IMR-90 (cell line): Measurements from ENCODE around the gene DPRX. TPM values are rescaled to one million over a fixed set of nuclear protein-coding genes. Genes with fewer than 3 reads are reported as not detected.

Source experiments
- ATAC-seq: fragments of 200-7000 bp; cut with Tn5 transposase; 2 replicates; pipeline ENCODE4 v1.9.1; 2020; ENCODE audit warnings: low read depth, mild to moderate bottlenecking, moderate library complexity
- BruUV-seq: library from RNA; stranded (reverse); fragments of 400-500 nt; replicated peaks from 2 replicates; lab custom pipeline; 2021; lab: Mats Ljungman, UMichigan
- CTCF ChIA-PET: fragments of 300-600 bp; formaldehyde crosslinking; extraction: SDS; loops from one replicate; lab custom pipeline; 2021; ENCODE audit warnings: antibody characterized with exemption; lab: Yijun Ruan, JAX
- POLR2A ChIA-PET: fragments of 300-600 bp; sonication (Branson Sonifier 250); formaldehyde crosslinking; loops from one replicate; lab custom pipeline; 2022; ENCODE audit warnings: antibody characterized with exemption; ENCODE audit not compliant: unreplicated experiment; lab: Charles Lee
- DNase-seq: peaks from one replicate; pipeline ENCODE4 v3.0.0; 2013
- H2AFZ ChIP-seq: replicated peaks from 2 replicates; pipeline ENCODE3; 2013; ENCODE audit warnings: low read length, mild to moderate bottlenecking; ENCODE audit not compliant: poor library complexity
- H2AK5ac ChIP-seq: 2 replicates; pipeline ENCODE4 v1.6.1; 2013; ENCODE audit warnings: low read depth, low read length, inconsistent platforms
- H2AK9ac ChIP-seq: replicated peaks from 2 replicates; pipeline ENCODE3; 2013; ENCODE audit warnings: mild to moderate bottlenecking, low read depth, low read length, moderate library complexity; ENCODE audit not compliant: poor library complexity
- H2BK120ac ChIP-seq: 2 replicates; pipeline ENCODE4 v1.6.1; 2013; ENCODE audit warnings: low read depth, low read length, inconsistent platforms
- H2BK15ac ChIP-seq: 3 replicates; pipeline ENCODE4 v1.6.1; 2013; ENCODE audit warnings: low read depth, low read length, inconsistent platforms
- H2BK20ac ChIP-seq: 2 replicates; pipeline ENCODE4 v1.6.1; 2013; ENCODE audit warnings: low read depth, mild to moderate bottlenecking, inconsistent platforms, low read length, moderate library complexity
- H2BK5ac ChIP-seq: 2 replicates; pipeline ENCODE4 v1.6.1; 2013; ENCODE audit warnings: mild to moderate bottlenecking, low read depth, low read length, inconsistent platforms; ENCODE audit not compliant: poor library complexity, severe bottlenecking
- H3K14ac ChIP-seq: replicated peaks from 2 replicates; pipeline ENCODE4 v1.6.1; 2013; ENCODE audit warnings: low read depth, low read length, inconsistent platforms
- H3K18ac ChIP-seq: 2 replicates; pipeline ENCODE4 v1.6.1; 2013; ENCODE audit warnings: low read depth, low read length, control low read depth
- H3K23ac ChIP-seq: 2 replicates; pipeline ENCODE4 v1.6.1; 2013; ENCODE audit warnings: low read depth, low read length, inconsistent platforms
- H3K27ac ChIP-seq: 2 replicates; pipeline ENCODE4 v1.5.1; 2013; ENCODE audit warnings: mild to moderate bottlenecking, control low read depth, low read length; ENCODE audit not compliant: insufficient read depth
- H3K27me3 ChIP-seq: 2 replicates; pipeline ENCODE4 v1.6.1; 2013; ENCODE audit warnings: low read length; ENCODE audit not compliant: control insufficient read depth, insufficient read depth
- H3K36me3 ChIP-seq: 2 replicates; pipeline ENCODE4 v1.6.1; 2013; ENCODE audit warnings: low read length, mixed read lengths; ENCODE audit not compliant: control insufficient read depth, insufficient read depth
- H3K4ac ChIP-seq: 2 replicates; pipeline ENCODE4 v1.6.1; 2013; ENCODE audit warnings: low read depth, low read length, inconsistent platforms
- H3K4me1 ChIP-seq: 2 replicates; pipeline ENCODE4 v1.6.1; 2013; ENCODE audit warnings: low read length, mixed read lengths; ENCODE audit not compliant: control insufficient read depth, insufficient read depth
- H3K4me2 ChIP-seq: 2 replicates; pipeline ENCODE4 v1.6.1; 2013; ENCODE audit warnings: low read depth, mild to moderate bottlenecking, control low read depth, low read length, moderate library complexity
- H3K4me3 ChIP-seq: 2 replicates; pipeline ENCODE4 v1.5.1; 2013; ENCODE audit warnings: low read depth, mild to moderate bottlenecking, control low read depth, low read length, moderate library complexity; ENCODE audit not compliant: insufficient read depth
- H3K56ac ChIP-seq: 2 replicates; pipeline ENCODE4 v1.6.1; 2013; ENCODE audit warnings: low read length, inconsistent platforms; ENCODE audit not compliant: insufficient read depth; ENCODE audit errors: extremely low read depth
- H3K79me1 ChIP-seq, 2 experiments: 2 replicates each; pipeline ENCODE4 v1.6.1; 2013; ENCODE audit warnings: low read length in 2 of 2, inconsistent platforms in 1 of 2, low read depth in 1 of 2
- H3K9ac ChIP-seq: 2 replicates; pipeline ENCODE4 v1.6.1; 2013; ENCODE audit warnings: low read depth, low read length, control low read depth
- H3K9me1 ChIP-seq: 2 replicates; pipeline ENCODE4 v1.6.1; 2013; ENCODE audit warnings: low read length, inconsistent platforms; ENCODE audit not compliant: insufficient read depth
- H3K9me3 ChIP-seq: 2 replicates; pipeline ENCODE4 v1.6.1; 2013; ENCODE audit warnings: low read length; ENCODE audit not compliant: control insufficient read depth, insufficient read depth
- H4K20me1 ChIP-seq: 2 replicates; pipeline ENCODE4 v1.6.1; 2013; ENCODE audit warnings: low read length, inconsistent platforms; ENCODE audit not compliant: insufficient read depth
- H4K5ac ChIP-seq: 2 replicates; pipeline ENCODE4 v1.6.1; 2013; ENCODE audit warnings: mild to moderate bottlenecking, low read depth, low read length, control low read depth
- H4K8ac ChIP-seq, 2 experiments: 2 replicates each; pipeline ENCODE4 v1.6.1; 2013; ENCODE audit warnings: low read depth in 2 of 2, low read length in 2 of 2, control low read depth in 1 of 2, inconsistent platforms in 1 of 2
- H4K91ac ChIP-seq: 2 replicates; pipeline ENCODE4 v1.6.1; 2013; ENCODE audit warnings: low read depth, low read length, inconsistent platforms; ENCODE audit not compliant: insufficient read depth
- BHLHE40 ChIP-seq: fragments of 150-350 bp; IDR thresholded peaks from 2 replicates; pipeline ENCODE4 v1.6.1; 2016; ENCODE audit warnings: mild to moderate bottlenecking, low read depth, low read length
- CEBPB ChIP-seq: IDR thresholded peaks from 2 replicates; pipeline ENCODE4 v1.6.1; 2012; ENCODE audit warnings: low read depth, low read length, improper control_type of control experiment
- CHD1 ChIP-seq: IDR thresholded peaks from 2 replicates; pipeline ENCODE4 v1.6.1; 2012; ENCODE audit warnings: low read depth, low read length, improper control_type of control experiment
- CTCF ChIP-seq: conservative IDR thresholded peaks from 2 replicates; pipeline ENCODE4 v1.5.1; 2012; ENCODE audit warnings: mild to moderate bottlenecking, low read depth, low read length, improper control_type of control experiment
- ELK1 ChIP-seq: fragments of 150-350 bp; IDR thresholded peaks from 2 replicates; pipeline ENCODE4 v1.6.1; 2016; ENCODE audit warnings: low read depth, mild to moderate bottlenecking, low read length, moderate library complexity, borderline replicate concordance
- FOS ChIP-seq: fragments of 150-350 bp; IDR thresholded peaks from 2 replicates; pipeline ENCODE4 v1.6.1; 2016; ENCODE audit warnings: low read depth, low read length
- MAFK ChIP-seq: IDR thresholded peaks from 2 replicates; pipeline ENCODE4 v1.6.1; 2012; ENCODE audit warnings: low read depth, low read length, improper control_type of control experiment
- MXI1 ChIP-seq: IDR thresholded peaks from 2 replicates; pipeline ENCODE4 v1.6.1; 2012; ENCODE audit warnings: low read depth, mild to moderate bottlenecking, low read length, moderate library complexity, borderline replicate concordance
- NFE2L2 ChIP-seq: fragments of 150-350 bp; IDR thresholded peaks from 2 replicates; pipeline ENCODE4 v1.6.1; 2016; ENCODE audit warnings: low read depth, mild to moderate bottlenecking, low read length
- RCOR1 ChIP-seq: IDR thresholded peaks from 2 replicates; pipeline ENCODE4 v1.6.1; 2012; ENCODE audit warnings: mild to moderate bottlenecking, low read length, improper control_type of control experiment; ENCODE audit not compliant: insufficient replicate concordance
- RFX5 ChIP-seq: IDR thresholded peaks from 2 replicates; pipeline ENCODE4 v1.8.0; 2012; ENCODE audit warnings: low read depth, mild to moderate bottlenecking, low read length, moderate library complexity
- SMC3 ChIP-seq: fragments of 150-350 bp; IDR thresholded peaks from 2 replicates; pipeline ENCODE4 v1.6.1; 2016; ENCODE audit warnings: low read depth, mild to moderate bottlenecking, antibody characterized with exemption, low read length, moderate library complexity
- USF2 ChIP-seq: fragments of 150-350 bp; IDR thresholded peaks from 2 replicates; pipeline ENCODE4 v1.6.1; 2017; ENCODE audit warnings: mild to moderate bottlenecking, antibody characterized with exemption, low read length, low read depth
- WGBS, 2 experiments: methylation state at CpG; one replicate each; pipeline versions ENCODE4 v1.1.5 to v1.1.7; 2013; ENCODE audit warnings: missing lambda C conversion rate in 2 of 2; ENCODE audit not compliant: insufficient read length in 1 of 2; ENCODE audit errors: extremely low coverage in 2 of 2; 5-methylcytosine and 5-hydroxymethylcytosine counted together
- dilution Hi-C: fragments of 300-500 bp; cut with HindIII; formaldehyde crosslinking; loops from one replicate; pipeline ENCODE4 v1.14.3; 2018; ENCODE audit warnings: low sequenced_read_pairs; ENCODE audit not compliant: unreplicated experiment
- in situ Hi-C: fragments of 300-500 bp; cut with MboI; formaldehyde crosslinking; loops from 3 replicates; pipeline ENCODE4 v1.14.3; 2019; ENCODE audit warnings: low sequenced_read_pairs, inconsistent platforms, mixed read lengths
- intact Hi-C: fragments of 100-400 bp; cut with micrococcal nuclease; formaldehyde crosslinking; loops from 2 replicates; pipeline ENCODE4 v1.10.0; 2022
- polyA plus RNA-seq, 3 experiments: library from polyadenylated mRNA; depleted of rRNA; stranded (reverse); fragments of >200 nt; gene quantifications; 2 replicates each; pipeline ENCODE4 v1.2.3, GENCODE V29; 2012; ENCODE audit warnings: low replicate concordance in 1 of 3
- total RNA-seq: library from RNA; depleted of rRNA; stranded (reverse); fragments of >200 nt; gene quantifications from 2 replicates; pipeline ENCODE4 v1.2.3, GENCODE V29; 2012

The DPRX gene
- total and polyA plus RNA-seq, 2 of the 4 experiments (the other 2 are of a cell fraction): not detected

GRCh38 chr19:53612762-53613526 lies 18.9 kb upstream of the DPRX start:
- Histone ChIP-seq H3K4me3 (no peak overlapping the region), H3K56ac (no peak overlapping the region), H3K14ac (no peak overlapping the region), H2AK5ac (no peak overlapping the region), H3K79me1 (no peaks in the 10 kb centered on the region), H3K9ac (no peak overlapping the region), H4K8ac (no peak overlapping the region), H2AFZ (no peak overlapping the region), H3K4me1 (no peaks in the 10 kb centered on the region), H3K9me3 (peaks cover 18% of the 10 kb centered on the region), H3K36me3 (no peaks in the 10 kb centered on the region), H3K4me2 (no peak overlapping the region), H2AK9ac (no peak overlapping the region), H2BK20ac (no peak overlapping the region), H4K20me1 (no peaks in the 10 kb centered on the region), H3K18ac (no peak overlapping the region), H3K27ac (no peak overlapping the region), H4K91ac (no peak overlapping the region), H2BK15ac (no peak overlapping the region), H2BK120ac (no peak overlapping the region), H3K23ac (no peak overlapping the region), H4K5ac (no peak overlapping the region), H3K27me3 (no peaks in the 10 kb centered on the region), H3K9me1 (no peaks in the 10 kb centered on the region), H3K4ac (no peak overlapping the region), H2BK5ac (no peak overlapping the region)
- CTCF ChIA-PET: no interaction called here
- POLR2A ChIA-PET: no interaction called here
- no TSS peak for BruUV-seq
- in situ Hi-C loops (no loop called here), dilution Hi-C loops (no loop called here), intact Hi-C loops (no loop called here)
- DNase-seq (no peak), ATAC-seq (no peak)
- whole genome bisulfite sequencing, 2 experiments: no CpG with 5 or more reads among the region's 14 CpGs
- TF ChIP-seq NFE2L2 (no peak), RCOR1 (no peak), CTCF (no peak), SMC3 (no peak), BHLHE40 (no peak), FOS (no peak), CHD1 (no peak), MXI1 (no peak), MAFK (no peak), CEBPB (no peak), RFX5 (no peak), USF2 (no peak), ELK1 (no peak)
